GM19193 (cell line): ENCODE measurements around the gene CLPSL1.

Experiments
- POLR2A ChIP-seq: IDR thresholded peaks from 4 replicates; pipeline ENCODE4 v1.6.1; 2011; ENCODE audit not compliant: insufficient read depth, insufficient read length; ENCODE audit errors: extremely low read depth

CLPSL1 gene, protein sequence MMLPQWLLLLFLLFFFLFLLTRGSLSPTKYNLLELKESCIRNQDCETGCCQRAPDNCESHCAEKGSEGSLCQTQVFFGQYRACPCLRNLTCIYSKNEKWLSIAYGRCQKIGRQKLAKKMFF

GRCh38 chr6:35780719-35781118 is at the start of gene CLPSL1:
Gene CLPSL1, plus strand, starts transcription at chr6:35781019. Its CDS starts 92 bp downstream, at chr6:35781111.
- no peak for TF ChIP-seq POLR2A

GRCh38 chr6:35731414-35731735 is 49.4 kb upstream of the CLPSL1 start:
- TF ChIP-seq POLR2A, result peak; percentile 58

DNA sequence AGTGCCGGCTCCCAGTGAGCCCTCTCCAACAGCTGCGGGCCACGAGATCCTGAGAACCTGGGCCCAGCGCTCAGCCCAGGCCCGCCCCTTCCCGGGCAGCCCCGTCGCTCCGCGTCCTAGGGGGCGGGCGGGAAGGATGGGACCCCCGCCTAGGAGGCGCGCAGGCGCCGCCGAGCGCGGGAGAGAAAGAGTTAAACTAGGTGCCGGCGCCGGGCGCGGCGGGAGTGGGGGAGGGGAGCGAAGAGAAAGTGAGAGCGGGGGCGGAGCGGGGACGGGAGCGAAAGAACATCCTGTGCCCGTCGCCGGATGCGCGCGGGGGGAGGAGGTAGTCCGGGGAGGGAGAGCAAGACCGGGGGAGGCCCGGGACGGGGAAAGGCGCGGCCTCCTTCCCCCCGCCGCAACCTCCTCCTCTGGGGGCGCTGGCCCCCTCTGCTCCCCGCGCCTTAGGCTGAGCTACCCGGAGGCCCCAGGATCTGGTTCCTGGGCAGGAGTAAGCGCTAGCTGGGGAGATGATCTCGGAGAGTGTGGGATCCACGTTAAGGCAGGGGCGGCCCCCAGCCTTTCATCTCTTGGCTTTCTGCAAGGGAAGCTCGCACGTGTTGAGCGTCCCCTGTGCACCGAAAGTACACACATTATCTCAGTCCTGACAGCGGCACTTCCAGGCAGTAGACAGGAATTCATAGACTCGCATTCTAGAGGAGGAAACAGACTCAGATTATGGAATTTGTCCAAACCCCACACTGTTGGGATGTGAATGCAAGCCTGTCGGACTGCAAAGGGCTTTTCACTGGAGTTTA is 48.9 kb upstream of the CLPSL1 start:
- peak; percentile 54 for TF ChIP-seq POLR2A

GRCh38 chr6:35733633-35734032 is 47.2 kb upstream of the CLPSL1 start:
- no peak for TF ChIP-seq POLR2A

DNA sequence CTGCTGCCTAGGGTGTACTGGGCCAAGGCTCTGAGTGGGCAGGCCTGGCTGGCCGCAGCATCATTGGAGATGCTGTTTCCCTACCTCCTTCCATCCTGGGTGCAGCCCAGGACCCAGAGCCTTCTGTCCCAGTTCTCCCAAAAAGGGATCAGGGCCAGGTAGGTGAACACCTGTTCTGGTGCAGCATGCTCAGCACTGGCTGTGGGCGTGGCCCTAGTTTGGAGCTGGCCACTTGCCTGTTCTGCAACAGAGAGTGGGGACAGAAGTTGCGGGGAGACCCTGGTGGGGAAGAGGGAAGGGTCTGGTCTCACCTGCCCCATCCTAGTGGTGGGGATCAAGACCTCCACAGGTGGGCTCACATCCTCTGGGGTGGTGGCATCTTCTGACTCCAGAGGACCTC is 45.4 kb upstream of the CLPSL1 start:
- TF ChIP-seq POLR2A, result no peak

GRCh38 chr6:35736253-35736894 is 44.4 kb upstream of the CLPSL1 start:
- no peak for TF ChIP-seq POLR2A

GRCh38 chr6:35736982-35737412 is 43.8 kb upstream of the CLPSL1 start, which contains the start of gene ARMC12:
Gene ARMC12, plus strand, starts transcription at chr6:35737032. Its CDS starts 77 bp downstream, at chr6:35737109.
- no peak for TF ChIP-seq POLR2A

- no peak for TF ChIP-seq POLR2A
These were observed 43.2 kb upstream of the CLPSL1 start for GRCh38 chr6:35737413-35738211.

GRCh38 chr6:35739645-35740524 is 40.9 kb upstream of the CLPSL1 start:
- no peak for TF ChIP-seq POLR2A

GRCh38 chr6:35742842-35743241 is 38.0 kb upstream of the CLPSL1 start:
- TF ChIP-seq POLR2A, result no peak

DNA sequence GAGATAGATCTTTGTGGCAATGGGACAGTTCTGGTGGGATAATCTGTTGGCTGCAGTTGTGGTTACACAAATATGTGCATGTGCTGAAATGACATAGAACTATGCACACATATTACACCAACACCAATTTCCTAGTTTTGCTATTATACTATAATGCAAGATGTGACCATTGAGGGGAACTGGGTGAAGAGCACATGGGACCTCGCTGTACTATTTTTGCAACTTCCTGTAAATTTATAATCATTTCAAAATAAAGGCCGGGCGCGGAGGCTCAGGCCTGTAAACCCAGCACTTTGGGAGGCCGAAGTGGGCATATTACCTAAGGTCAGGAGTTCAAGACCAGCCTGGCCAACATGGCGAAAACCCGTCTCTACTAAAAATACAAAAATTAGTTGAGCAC is 35.3 kb upstream of the CLPSL1 start:
- TF ChIP-seq POLR2A, result no peak

- no peak for TF ChIP-seq POLR2A
These were observed 34.3 kb upstream of the CLPSL1 start for GRCh38 chr6:35746516-35746915.

GRCh38 chr6:35747877-35748276 is 32.9 kb upstream of the CLPSL1 start:
- TF ChIP-seq POLR2A, result no peak

DNA sequence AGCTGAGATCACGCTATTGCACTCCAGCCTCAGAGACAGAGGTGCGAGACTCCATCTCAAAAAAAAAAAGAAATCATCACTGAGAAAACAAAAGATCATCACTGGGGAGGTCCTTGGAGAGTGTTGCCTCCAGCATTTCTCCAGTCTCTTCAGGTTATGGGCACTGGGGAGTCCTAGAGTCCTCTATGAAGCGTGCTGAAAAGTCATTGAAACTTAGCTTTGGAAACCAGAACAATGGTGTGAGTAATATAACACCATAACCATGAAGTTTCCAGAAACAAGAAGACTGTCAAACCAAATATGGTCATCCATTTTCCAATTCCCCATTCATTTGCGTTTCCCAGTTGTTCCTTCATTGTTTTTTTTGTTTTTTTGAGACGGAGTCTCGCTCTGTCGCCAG is 30.3 kb upstream of the CLPSL1 start:
- TF ChIP-seq POLR2A, result no peak
